Measurements from ENCODE around the gene ITGAE. TPM values are rescaled to one million over a fixed set of nuclear protein-coding genes. Genes with fewer than 3 reads are reported as not detected.
"Not testable (repeated sequence)": the region's sequence is repeated elsewhere in the genome, so short reads cannot be mapped to it uniquely, and the experiment has no call there.

The ITGAE gene
- total RNA-seq, 1 donor from 2014 or later = 23.5 TPM

GRCh38 chr17:3795390-3796102, 5.4 kb downstream of the ITGAE start:
- DNase-seq (ENCODE audit: low read depth, low spot score) = no peak

- no peak for DNase-seq (ENCODE audit: low read depth, low spot score)
Observed at GRCh38 chr17:3794557-3795389, 6.2 kb downstream of the ITGAE start.

- DNase-seq (ENCODE audit: low read depth, low spot score) = not testable (repeated sequence)
Observed at GRCh38 chr17:3794152-3794551, 6.8 kb downstream of the ITGAE start.

GRCh38 chr17:3793258-3793657, 7.7 kb downstream of the ITGAE start:
- DNase-seq (ENCODE audit: low read depth, low spot score) = not testable (repeated sequence)

GRCh38 chr17:3792481-3792880, 8.5 kb downstream of the ITGAE start:
- no peak for DNase-seq (ENCODE audit: low read depth, low spot score)

- DNase-seq (ENCODE audit: low read depth, low spot score) = no peak
Observed at GRCh38 chr17:3788200-3788599, 12.8 kb downstream of the ITGAE start.

GRCh38 chr17:3785323-3785722, 15.7 kb downstream of the ITGAE start:
- not testable (repeated sequence) for DNase-seq (ENCODE audit: low read depth, low spot score)

- no peak for DNase-seq (ENCODE audit: low read depth, low spot score)
Observed at GRCh38 chr17:3782751-3783150, 18.2 kb downstream of the ITGAE start.

- no peak for DNase-seq (ENCODE audit: low read depth, low spot score)
Observed at GRCh38 chr17:3780986-3781385, 20.0 kb downstream of the ITGAE start.

- no peak for DNase-seq (ENCODE audit: low read depth, low spot score)
Observed at GRCh38 chr17:3777366-3778120, 23.4 kb downstream of the ITGAE start.

GRCh38 chr17:3773966-3774365, 27.0 kb downstream of the ITGAE start:
- DNase-seq (ENCODE audit: low read depth, low spot score) = no peak

GRCh38 chr17:3773511-3773910, 27.5 kb downstream of the ITGAE start:
- DNase-seq (ENCODE audit: low read depth, low spot score) = no peak

- DNase-seq (ENCODE audit: low read depth, low spot score) = no peak
Observed at GRCh38 chr17:3772764-3773163, 28.2 kb downstream of the ITGAE start.

- no peak for DNase-seq (ENCODE audit: low read depth, low spot score)
Observed at GRCh38 chr17:3771140-3771539, 29.8 kb downstream of the ITGAE start.

GRCh38 chr17:3770466-3770865, 30.5 kb downstream of the ITGAE start:
- no peak for DNase-seq (ENCODE audit: low read depth, low spot score)

GRCh38 chr17:3768769-3769168, 32.2 kb downstream of the ITGAE start:
- no peak for DNase-seq (ENCODE audit: low read depth, low spot score)

- DNase-seq (ENCODE audit: low read depth, low spot score) = no peak
Observed at GRCh38 chr17:3768341-3768740, 32.6 kb downstream of the ITGAE start.

GRCh38 chr17:3766779-3767178, 34.2 kb downstream of the ITGAE start:
- DNase-seq (ENCODE audit: low read depth, low spot score) = no peak

GRCh38 chr17:3765981-3766380, 35.0 kb downstream of the ITGAE start:
- no peak for DNase-seq (ENCODE audit: low read depth, low spot score)

GRCh38 chr17:3763777-3764170, 37.2 kb downstream of the ITGAE start:
- no peak for DNase-seq (ENCODE audit: low read depth, low spot score)

GRCh38 chr17:3762922-3763776, 37.8 kb downstream of the ITGAE start:
- no peak for DNase-seq (ENCODE audit: low read depth, low spot score)
